ENCODE results near the gene PKP2.

- TF ChIP-seq POLR2A (IDR thresholded peaks at IDR 0.05; ENCODE audit: low read depth, low read length) (no peak), CTCF (IDR thresholded peaks at IDR 0.05; ENCODE audit: extremely low read depth in 1 of 2, insufficient read depth in 1 of 2, low read depth in 1 of 2, low read length in 2 of 2) (no peak), FOS (IDR thresholded peaks at IDR 0.05; ENCODE audit: borderline replicate concordance, insufficient read depth, low read length) (no peak), EZH2 (IDR thresholded peaks at IDR 0.05; ENCODE audit: borderline replicate concordance, low read depth, low read length, severe bottlenecking) (no peak), MAX (IDR thresholded peaks at IDR 0.05; ENCODE audit: insufficient read depth, insufficient read length) (no peak), POLR2AphosphoS5 (IDR thresholded peaks at IDR 0.05; ENCODE audit: insufficient read depth, low read depth, low read length) (no peak), JUN (IDR thresholded peaks at IDR 0.05; ENCODE audit: borderline replicate concordance, insufficient read depth, insufficient read length, low read depth) (no peak), MYC (IDR thresholded peaks at IDR 0.05; ENCODE audit: low read depth, low read length) (no peak), GATA2 (IDR thresholded peaks at IDR 0.05; ENCODE audit: insufficient read depth, insufficient read length, low read depth, low read length) (no peak)
Observed at GRCh38 chr12:32809196-32809595, 87.4 kb downstream of the PKP2 start.
